Fibroblast of villous mesenchyme (primary cell): ENCODE measurements around the gene TMPRSS6. TPM values are rescaled to one million over a fixed set of nuclear protein-coding genes. Genes with fewer than 3 reads are reported as not detected.

Experiments used
- DNase-seq: peaks from one replicate; pipeline ENCODE4 v3.0.0-alpha.2; 2010; ENCODE audit warnings: low read depth
- H3K4me3 ChIP-seq: 2 replicates; pipeline ENCODE4 v1.5.1; 2011; ENCODE audit warnings: low read depth, mild to moderate bottlenecking, low read length
- total RNA-seq: library from RNA; depleted of rRNA; stranded (reverse); fragments of >200 nt; gene quantifications from 2 replicates; pipeline ENCODE4 v1.2.3, GENCODE V29; 2012
- TF ChIP-seq, protein P1 (sequence below): IDR thresholded peaks from 2 replicates; pipeline ENCODE4 v1.5.1; 2012; ENCODE audit warnings: low read depth, mild to moderate bottlenecking, low read length; ENCODE audit not compliant: insufficient read depth

The TMPRSS6 gene
- total RNA-seq, 1 donor = not detected

DNA sequence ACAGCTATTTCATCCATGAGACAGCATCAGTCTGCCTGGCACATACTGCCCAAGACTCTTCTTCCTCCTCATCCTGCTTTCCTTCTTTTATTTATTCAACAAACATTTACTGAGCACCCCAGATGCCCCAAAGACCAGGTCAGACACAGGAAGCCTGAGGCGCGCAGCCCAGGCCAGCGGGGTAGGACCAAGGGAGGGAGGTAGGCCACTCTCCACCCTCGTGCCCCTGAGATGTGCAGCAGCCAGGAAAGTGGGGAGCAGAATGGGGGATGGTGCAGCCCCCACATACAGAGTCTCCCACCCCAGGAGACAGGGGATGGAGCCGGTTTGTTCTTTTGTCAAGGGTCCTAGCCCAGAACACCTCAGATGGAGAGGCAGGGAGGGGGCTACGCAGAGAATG is 44.4 kb upstream of the TMPRSS6 start:
- TF ChIP-seq, protein P1, sequence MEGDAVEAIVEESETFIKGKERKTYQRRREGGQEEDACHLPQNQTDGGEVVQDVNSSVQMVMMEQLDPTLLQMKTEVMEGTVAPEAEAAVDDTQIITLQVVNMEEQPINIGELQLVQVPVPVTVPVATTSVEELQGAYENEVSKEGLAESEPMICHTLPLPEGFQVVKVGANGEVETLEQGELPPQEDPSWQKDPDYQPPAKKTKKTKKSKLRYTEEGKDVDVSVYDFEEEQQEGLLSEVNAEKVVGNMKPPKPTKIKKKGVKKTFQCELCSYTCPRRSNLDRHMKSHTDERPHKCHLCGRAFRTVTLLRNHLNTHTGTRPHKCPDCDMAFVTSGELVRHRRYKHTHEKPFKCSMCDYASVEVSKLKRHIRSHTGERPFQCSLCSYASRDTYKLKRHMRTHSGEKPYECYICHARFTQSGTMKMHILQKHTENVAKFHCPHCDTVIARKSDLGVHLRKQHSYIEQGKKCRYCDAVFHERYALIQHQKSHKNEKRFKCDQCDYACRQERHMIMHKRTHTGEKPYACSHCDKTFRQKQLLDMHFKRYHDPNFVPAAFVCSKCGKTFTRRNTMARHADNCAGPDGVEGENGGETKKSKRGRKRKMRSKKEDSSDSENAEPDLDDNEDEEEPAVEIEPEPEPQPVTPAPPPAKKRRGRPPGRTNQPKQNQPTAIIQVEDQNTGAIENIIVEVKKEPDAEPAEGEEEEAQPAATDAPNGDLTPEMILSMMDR = no peak
- DNase-seq = no peak
- H3K4me3 ChIP-seq = no peak overlapping the region

GRCh38 chr22:37151401-37151800 is 41.9 kb upstream of the TMPRSS6 start:
- no peak for DNase-seq
- TF ChIP-seq, protein P1 = no peak
- H3K4me3 ChIP-seq = no peak overlapping the region

- H3K4me3 ChIP-seq = no peak overlapping the region
- no peak for DNase-seq
- TF ChIP-seq, protein P1 = no peak
These were observed 41.2 kb upstream of the TMPRSS6 start for GRCh38 chr22:37150701-37151100.

- no peak overlapping the region for H3K4me3 ChIP-seq
- TF ChIP-seq, protein P1 = no peak
- no peak for DNase-seq
These were observed 39.5 kb upstream of the TMPRSS6 start for GRCh38 chr22:37148742-37149665.

- DNase-seq = no peak
- no peak overlapping the region for H3K4me3 ChIP-seq
- TF ChIP-seq, protein P1 = no peak
These were observed 38.6 kb upstream of the TMPRSS6 start for GRCh38 chr22:37148031-37148651.

DNA sequence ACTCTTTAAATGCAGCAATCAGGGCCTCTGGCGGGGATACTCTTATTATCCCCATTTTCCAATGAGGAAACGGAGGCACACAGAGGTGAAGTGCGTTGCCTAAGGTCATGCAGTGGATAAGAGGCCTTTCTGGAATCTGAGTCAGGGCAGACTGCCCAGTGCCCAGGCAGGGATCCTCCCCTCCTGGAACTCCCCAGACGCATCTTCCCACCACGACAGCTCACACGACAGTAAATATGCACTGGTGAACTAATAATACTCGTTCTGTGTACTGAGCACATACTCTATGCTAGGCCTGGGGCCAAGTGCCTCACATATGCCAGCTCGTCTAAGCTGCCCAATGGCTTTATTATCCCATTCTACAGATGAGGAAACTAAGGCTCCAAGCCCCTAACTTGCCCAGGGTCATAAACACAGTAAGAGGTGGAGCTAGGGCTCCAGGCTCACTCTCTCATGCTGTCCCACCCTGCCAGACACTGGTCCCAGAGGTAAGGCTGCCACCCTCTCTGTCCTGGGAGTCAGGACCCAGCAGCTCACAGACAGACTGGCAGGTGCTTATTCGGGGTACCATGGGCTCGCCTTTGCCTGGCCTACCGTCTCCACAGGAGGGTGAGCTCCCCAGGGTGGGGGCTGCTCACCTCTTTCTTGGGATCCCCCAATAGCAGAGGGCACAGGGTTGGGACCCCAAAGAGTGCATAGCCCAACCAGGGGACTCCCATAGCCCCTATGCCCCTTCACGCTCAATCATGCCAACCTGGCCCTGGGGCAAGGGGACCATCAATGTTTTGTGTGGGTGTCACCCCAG is 37.9 kb upstream of the TMPRSS6 start:
- no peak for DNase-seq
- TF ChIP-seq, protein P1 = no peak
- no peak overlapping the region for H3K4me3 ChIP-seq
